ENCODE results near the gene PPM1B. TPM values are rescaled to one million over a fixed set of nuclear protein-coding genes. Genes with fewer than 3 reads are reported as not detected.

The PPM1B gene
- total and polyA plus RNA-seq, 8 donors = 11.7 to 122 (median 28.9) TPM

DNA sequence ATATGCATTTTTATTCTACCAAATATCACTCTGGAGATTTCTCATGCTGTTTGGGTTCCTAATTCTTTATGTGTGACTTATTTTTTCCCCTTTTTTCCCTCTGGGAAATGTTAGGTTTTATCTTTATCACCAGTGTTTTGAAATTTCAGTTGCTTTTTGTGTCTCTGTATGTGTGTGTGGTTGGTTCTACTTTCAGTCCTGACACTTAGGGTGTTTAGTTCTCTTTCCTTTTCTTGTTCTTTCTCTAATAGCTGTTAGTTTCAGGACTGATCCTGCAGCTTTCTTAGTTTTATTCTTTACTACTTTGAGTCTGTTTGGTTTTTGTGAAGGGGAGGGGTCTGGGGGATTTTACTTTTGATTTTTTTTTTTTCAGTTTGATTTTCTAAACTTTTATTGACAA, 23.1 kb downstream of the PPM1B start:
- H3K36me3 ChIP-seq = peaks cover 0 to 11% (median 3%) of the 10 kb centered on the region in 4 donors
- no peak overlapping the region for H3K4me3 ChIP-seq
- DNase-seq = no peak

DNA sequence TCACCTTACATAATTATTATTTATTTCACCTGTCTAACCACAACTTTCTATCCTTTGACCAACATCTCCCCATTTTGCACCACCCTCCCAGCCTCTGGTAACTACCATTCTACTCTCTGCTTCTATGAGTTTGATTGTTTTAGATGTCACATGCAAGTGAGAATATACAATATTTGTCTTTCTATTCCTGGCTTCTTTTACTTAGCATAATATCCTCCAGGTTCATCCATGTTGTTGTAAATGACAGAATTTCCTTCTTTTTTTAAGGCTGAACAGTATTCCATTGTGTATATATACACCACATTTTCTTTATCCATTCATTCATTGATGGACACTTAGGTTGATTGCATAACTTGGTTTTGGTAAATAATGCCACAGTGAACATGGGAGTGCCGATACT, 24.0 kb downstream of the PPM1B start:
- Histone ChIP-seq H3K9me3 (no peaks in the 10 kb centered on the region), H3K36me3 (peaks cover 0 to 11% (median 3%) of the 10 kb centered on the region in 4 donors), H3K4me1 (peaks cover 0 to 62% (median 32%) of the 10 kb centered on the region in 4 donors), H3K27ac (no peak overlapping the region), H3K4me3 (no peak overlapping the region), H3K27me3 (no peaks in the 10 kb centered on the region)
- 73 to 96% (median 84%) methylated on average over 1 of the region's 1 CpG for WGBS, 5 donors
- intact Hi-C loops (cut with DNase I; ENCODE audit: low total_unique reads) = no loop called here
- no peak for DNase-seq
- no peak for TF ChIP-seq POLR2A (IDR thresholded peaks at IDR 0.05)
- no peak for TF ChIP-seq EP300 (IDR thresholded peaks at IDR 0.05)
- TF ChIP-seq, protein P1, sequence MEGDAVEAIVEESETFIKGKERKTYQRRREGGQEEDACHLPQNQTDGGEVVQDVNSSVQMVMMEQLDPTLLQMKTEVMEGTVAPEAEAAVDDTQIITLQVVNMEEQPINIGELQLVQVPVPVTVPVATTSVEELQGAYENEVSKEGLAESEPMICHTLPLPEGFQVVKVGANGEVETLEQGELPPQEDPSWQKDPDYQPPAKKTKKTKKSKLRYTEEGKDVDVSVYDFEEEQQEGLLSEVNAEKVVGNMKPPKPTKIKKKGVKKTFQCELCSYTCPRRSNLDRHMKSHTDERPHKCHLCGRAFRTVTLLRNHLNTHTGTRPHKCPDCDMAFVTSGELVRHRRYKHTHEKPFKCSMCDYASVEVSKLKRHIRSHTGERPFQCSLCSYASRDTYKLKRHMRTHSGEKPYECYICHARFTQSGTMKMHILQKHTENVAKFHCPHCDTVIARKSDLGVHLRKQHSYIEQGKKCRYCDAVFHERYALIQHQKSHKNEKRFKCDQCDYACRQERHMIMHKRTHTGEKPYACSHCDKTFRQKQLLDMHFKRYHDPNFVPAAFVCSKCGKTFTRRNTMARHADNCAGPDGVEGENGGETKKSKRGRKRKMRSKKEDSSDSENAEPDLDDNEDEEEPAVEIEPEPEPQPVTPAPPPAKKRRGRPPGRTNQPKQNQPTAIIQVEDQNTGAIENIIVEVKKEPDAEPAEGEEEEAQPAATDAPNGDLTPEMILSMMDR (IDR thresholded peaks at IDR 0.05) = no peak
- no peak for TF ChIP-seq POLR2AphosphoS5 (IDR thresholded peaks at IDR 0.05)

More for the DNA sequence above, 23.1 kb downstream of the PPM1B start:
- Histone ChIP-seq H3K4me1 (peaks cover 0 to 66% (median 34%) of the 10 kb centered on the region in 4 donors), H3K9me3 (no peaks in the 10 kb centered on the region), H3K27me3 (no peaks in the 10 kb centered on the region), H3K27ac (no peak overlapping the region)
- intact Hi-C loops (cut with DNase I; ENCODE audit: low total_unique reads) = no loop called here
- TF ChIP-seq, protein P1 (IDR thresholded peaks at IDR 0.05) = no peak
- TF ChIP-seq EP300 (IDR thresholded peaks at IDR 0.05) (no peak), POLR2AphosphoS5 (IDR thresholded peaks at IDR 0.05) (no peak), POLR2A (IDR thresholded peaks at IDR 0.05) (no peak)

DNA sequence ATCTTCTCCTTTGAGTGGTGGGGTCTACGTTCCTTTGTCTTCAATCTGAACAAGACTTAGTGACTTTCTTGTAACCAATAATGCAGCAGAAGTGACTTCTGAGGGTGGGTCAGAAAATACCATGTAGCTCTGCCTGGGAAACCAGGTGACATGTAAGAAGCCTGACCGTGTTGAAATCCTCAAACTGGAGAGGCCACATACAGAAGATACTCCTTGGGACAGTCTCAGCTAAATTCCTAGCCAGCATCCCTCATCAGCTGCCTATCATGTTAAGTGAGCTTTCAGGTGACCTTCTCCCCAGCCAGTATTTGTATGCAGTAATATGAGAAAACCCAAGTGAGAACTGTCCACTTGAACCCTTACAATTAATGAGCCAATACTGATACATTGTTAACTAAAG, 27.0 kb downstream of the PPM1B start:
- intact Hi-C loops (cut with DNase I; ENCODE audit: low total_unique reads) = no loop called here
- Histone ChIP-seq H3K36me3 (peaks cover 0 to 11% (median 3%) of the 10 kb centered on the region in 4 donors), H3K9me3 (no peaks in the 10 kb centered on the region), H3K27ac (no peak overlapping the region), H3K27me3 (no peaks in the 10 kb centered on the region), H3K4me3 (no peak overlapping the region), H3K4me1 (peaks cover 0 to 52% (median 26%) of the 10 kb centered on the region in 4 donors)
- DNase-seq = no peak
- WGBS, 5 donors = 82 to 100% (median 95%) methylated on average over 2 of the region's 2 CpGs
- TF ChIP-seq, protein P1 (IDR thresholded peaks at IDR 0.05) = no peak
- TF ChIP-seq EP300 (IDR thresholded peaks at IDR 0.05) = no peak
- TF ChIP-seq POLR2AphosphoS5 (IDR thresholded peaks at IDR 0.05) = no peak
- TF ChIP-seq POLR2A (IDR thresholded peaks at IDR 0.05) = no peak

DNA sequence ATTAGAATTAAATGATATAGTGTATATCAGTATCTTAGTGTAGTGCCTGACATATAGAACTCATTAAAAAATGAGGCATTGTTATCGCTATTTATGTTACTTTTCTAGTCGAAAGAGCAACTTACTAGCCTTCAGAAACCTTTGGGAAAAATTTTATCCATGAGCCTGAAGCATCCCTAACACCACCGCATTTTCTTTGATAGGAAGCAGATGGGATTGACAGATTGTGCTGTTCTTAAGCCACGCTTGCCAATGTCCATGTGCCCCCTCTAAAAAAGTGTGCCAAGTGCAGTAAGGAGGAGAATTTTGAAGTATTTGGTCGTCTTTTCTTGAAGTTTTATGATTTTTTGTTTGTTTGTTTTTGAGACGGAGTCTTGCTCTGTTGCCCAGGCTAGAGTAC, 29.1 kb downstream of the PPM1B start:
- TF ChIP-seq POLR2AphosphoS5 (IDR thresholded peaks at IDR 0.05) (no peak), EP300 (IDR thresholded peaks at IDR 0.05) (no peak), POLR2A (IDR thresholded peaks at IDR 0.05) (no peak)
- TF ChIP-seq, protein P1 (IDR thresholded peaks at IDR 0.05) = no peak
- Histone ChIP-seq H3K4me3 (no peak overlapping the region), H3K4me1 (peaks cover 0 to 47% (median 18%) of the 10 kb centered on the region in 4 donors), H3K36me3 (peaks cover 0 to 24% (median 14%) of the 10 kb centered on the region in 4 donors), H3K27me3 (no peaks in the 10 kb centered on the region), H3K9me3 (no peaks in the 10 kb centered on the region), H3K27ac (no peak overlapping the region)
- intact Hi-C loops (cut with DNase I; ENCODE audit: low total_unique reads) = no loop called here
- DNase-seq = no peak
- 93 to 98% (median 94%) methylated on average over 6 of the region's 6 CpGs for WGBS, 5 donors

Measured in stomach (tissue), 9 donors.